Activated T-cell treated with anti-CD3 and anti-CD28 coated beads, Interleukin-2, amount 50 U/mL, for 48 hours (primary cell): Measurements from ENCODE around the gene DMBT1.
"Not testable (repeated sequence)": the region's sequence is repeated elsewhere in the genome, so short reads cannot be mapped to it uniquely, and the experiment has no call there.

Experiments
- DNase-seq, 2 experiments: peaks; one replicate each; pipeline ENCODE4 v3.0.0-alpha.2; 2020

The DMBT1 gene

DNA sequence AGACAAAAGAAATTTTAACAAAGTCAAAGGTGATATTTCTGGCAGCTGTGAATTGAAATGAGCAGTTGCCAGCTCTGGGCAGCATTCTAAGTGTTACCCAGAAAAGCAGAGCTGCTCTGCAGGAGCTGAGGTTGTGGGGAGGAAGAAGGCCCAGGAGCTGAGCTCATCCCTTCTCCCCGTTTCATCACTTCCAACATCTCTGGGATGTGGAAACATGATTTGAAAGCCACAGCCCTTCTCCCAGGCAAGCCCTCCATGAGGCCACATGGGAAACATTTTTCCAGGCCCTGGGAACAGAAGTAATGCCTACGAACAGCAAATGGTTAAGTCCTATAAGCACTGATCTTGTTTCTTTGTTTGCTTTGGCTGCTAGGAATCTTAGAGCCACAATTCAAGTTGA, 10.9 kb upstream of the DMBT1 start:
- DNase-seq, result no peak

DNA sequence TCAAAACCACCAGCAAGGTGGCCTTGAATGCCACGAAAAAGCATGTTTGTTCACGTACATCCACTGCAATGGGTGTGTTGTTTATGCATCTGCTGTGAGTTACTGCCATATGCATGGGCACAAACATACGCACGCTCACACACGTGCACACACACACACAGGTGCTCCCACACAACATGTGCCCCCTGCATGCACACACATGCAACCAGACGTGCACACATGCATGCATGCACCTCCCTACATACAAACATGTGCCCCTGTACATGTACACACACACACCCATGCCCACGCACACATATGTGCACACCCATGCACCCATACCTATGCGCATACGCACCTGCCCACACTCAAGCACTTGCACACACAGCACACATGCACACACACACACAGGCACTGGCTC, 10.1 kb upstream of the DMBT1 start:
- no peak for DNase-seq

DNA sequence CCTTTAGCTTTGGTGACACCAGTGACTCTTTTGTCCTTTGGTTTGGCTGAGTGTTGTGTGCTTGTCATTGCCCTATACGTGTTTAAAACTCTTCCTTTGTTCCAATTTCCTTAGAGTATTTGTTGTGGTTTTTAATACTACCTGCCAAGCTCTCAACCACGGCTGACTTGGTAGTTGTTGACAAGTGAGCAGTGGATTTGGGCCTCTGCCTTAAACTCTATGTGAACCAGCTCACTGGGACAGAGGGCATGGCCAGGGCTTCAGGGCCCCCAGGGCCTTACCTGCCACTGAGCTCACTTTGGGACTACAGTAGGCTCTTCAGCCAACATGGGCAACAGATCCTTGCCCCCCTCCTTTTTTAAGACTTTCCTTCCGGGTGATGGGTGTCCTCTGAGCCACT, 9.6 kb upstream of the DMBT1 start:
- no peak for DNase-seq

DNA sequence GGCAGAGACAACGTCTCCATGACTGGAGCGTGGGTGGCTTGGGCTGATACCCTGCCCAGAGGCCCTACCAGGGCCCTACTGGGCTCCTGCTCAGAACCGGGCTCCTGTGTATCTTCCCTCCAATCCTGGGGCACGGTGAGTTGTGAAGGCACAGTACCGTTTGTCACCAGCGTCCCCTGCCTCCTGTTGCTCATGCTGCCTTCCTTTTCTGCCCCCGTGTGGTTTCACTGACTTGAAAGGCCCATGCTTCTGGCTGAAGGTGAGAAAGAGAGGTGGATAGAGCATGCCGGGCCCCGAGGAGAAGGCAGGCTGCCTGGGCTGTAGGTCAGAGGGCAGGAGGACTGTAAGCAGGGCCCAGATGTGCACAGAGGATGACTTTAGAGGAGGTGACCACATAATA, 9.1 kb upstream of the DMBT1 start:
- DNase-seq, result peak; percentile 51 to 66

DNA sequence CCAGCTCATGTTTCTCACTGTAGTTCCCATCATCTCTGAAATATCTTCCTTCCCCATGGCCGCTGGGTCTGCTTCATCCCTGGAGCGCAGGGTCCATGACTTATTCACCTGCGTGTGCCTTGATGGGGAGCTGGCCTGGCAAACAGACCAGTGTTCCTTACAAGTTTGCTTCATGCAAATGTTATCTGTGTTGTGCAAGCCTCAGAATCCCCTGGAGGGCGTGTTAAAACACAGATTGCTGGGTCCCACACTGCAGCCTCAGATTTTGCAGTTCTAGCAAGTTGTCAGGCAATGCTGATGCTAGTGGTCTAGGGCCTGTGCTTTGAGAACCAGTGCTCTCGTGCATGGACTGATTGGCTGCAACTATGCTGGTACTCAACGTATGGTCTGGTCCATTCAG, 7.2 kb upstream of the DMBT1 start:
- no peak for DNase-seq

DNA sequence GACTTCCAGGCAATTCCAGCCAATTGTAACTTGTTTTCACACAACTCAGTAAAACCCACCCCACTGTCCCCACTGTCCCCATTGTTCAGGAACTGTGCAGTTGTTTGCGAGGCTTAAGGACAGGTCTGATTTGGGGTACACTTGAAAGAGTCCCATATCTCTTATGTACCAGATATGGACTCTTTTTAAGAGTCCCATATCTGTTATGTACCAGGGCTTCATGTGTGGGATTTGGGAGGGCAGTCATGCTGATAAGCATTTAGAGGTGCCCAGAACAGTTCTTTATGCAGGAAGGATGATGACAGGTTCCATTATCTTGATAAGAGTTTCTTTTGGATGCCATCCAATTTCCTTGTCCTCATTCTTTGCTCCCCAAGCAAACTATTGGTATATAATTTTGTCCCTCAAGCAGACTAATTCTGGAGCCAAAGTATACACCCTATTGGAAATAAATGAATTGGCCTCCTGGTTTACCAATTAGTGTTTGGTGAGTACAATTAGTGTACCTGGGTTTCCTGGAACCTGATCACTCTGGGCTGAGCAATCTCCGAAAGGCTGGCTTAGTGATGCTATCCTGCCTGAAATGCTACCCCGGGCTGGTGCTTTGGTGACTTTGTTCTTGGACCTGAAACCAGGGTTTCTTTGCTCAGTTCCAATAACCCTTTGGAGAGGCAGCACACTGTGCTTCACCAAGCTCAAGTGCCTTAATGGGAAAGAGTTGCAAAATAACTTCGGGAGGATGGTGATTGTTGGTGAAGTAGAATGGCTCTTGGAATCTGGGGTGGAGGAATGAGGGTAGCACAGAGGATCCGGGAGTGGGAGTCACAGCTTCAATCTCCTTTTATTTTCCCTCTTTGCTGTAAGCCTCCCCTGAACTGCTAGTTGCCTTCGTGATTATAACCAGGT, 6.2 kb upstream of the DMBT1 start:
- DNase-seq, result no peak

DNA sequence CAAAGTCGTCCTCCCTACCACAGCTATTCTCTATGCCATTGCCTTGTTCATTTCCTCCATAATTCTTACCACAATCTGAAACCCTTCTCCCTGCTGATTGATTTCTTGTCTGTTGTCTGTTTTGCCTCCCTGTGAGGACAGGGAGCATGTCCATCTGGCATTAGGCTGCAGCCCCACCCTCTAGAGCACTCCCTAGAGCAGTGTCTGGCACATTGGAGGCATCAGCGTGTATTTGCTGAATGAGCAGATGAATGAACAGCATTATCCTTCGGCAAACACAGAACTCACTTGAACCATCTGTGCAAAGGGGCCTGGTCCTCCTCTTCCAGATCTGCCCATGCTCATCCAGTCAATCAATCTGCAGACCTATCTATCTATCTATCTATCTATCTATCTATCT, 5.1 kb upstream of the DMBT1 start:
- no peak for DNase-seq

DNA sequence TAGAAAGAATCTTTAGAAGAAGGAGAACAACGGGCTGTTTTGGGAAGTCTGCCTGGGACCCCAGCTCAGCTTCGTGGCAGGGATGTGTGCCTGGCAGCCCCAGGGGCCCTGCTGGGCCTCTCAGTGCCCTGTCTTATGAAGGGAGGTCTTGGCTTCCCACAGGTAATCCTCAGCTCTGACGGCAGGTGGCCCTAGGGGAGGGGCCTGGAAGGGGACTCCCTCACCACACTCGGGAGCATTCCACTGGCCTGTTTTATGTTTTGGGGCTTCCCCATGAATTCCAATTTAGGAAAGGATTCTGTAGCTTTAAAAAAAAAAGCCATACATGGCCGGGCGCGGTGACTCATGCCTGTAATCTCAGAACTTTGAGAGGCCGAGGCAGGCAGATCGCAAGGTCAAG, 3.0 kb upstream of the DMBT1 start:
- DNase-seq, result no peak

DNA sequence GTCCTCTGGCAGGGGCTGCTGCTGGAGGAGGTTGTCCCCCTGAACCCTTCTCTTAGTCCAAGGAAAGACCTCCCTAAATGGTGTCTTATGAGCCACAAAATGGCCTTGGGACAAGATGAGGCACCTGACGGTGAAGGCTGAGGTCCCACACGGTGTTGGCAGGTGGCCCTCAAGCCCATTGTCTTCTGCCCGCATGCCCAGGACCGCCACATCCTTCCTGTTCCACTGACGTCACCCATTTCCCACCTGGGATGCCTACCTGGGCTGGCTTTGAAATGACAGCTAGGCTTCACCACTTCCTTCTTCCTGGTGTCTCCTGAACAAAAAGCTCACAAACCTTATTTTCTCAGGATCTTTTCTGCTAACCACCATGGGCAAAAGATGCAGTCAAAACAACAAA, 2.1 kb upstream of the DMBT1 start:
- DNase-seq, result no peak

DNA sequence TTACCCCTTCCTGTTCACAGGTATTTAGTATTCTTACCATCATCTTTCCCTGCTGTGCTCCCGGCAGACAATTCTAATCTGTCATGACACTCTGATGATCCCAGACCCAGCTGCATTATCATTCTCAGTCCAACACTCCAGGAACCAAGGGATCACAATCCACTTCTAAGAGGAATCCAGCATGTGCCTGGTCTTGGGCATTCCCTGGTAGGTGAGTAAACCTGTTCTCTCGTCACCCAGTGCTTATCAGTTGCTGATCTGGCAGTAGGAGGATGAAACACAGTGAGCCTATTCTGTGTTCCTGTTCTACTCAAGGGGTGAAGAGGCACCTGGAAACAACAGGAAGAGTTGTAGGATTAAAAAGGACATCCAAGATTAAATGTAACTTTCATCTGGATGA, 1.3 kb upstream of the DMBT1 start:
- DNase-seq, result no peak

DNA sequence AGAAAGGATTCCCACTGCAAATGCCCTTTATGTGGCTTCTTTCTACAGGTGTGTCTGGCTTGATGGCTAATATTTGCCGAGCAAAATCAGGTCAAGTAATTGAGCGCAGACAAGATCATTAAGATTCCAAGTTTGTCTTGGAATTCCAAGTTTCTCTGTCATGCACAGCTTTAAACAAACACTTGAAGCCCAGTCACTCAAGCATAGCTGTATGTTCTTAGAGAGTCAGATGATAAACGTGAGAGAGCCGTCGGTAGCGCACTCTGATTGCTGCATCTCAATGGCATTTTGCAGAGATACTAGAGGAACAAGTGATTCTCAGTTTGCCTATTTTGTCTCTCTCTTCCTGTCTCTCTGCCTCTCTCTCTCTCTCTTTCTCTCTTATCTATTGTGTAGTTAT, 658 bp downstream of the DMBT1 start:
- no peak for DNase-seq

DNA sequence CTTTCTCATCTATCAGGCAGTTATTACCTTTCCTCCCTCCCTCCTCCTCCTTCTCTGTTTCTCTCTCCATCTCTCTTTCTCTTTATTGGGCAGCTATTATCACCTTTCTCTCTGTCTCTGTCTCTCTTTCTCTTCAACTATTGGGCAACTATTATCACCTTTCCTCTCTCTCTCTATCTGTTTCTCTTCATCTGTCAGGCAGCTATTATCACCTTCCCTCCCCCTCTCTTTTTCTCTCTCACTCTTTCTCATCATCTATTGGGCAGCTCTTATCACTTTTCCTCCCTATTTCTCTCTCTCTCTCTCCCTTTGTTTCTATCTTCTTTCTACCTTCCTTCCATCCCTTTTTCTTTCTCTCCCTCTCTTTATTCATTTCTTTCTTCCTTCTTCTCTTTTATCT, 1.2 kb downstream of the DMBT1 start:
- no peak for DNase-seq

DNA sequence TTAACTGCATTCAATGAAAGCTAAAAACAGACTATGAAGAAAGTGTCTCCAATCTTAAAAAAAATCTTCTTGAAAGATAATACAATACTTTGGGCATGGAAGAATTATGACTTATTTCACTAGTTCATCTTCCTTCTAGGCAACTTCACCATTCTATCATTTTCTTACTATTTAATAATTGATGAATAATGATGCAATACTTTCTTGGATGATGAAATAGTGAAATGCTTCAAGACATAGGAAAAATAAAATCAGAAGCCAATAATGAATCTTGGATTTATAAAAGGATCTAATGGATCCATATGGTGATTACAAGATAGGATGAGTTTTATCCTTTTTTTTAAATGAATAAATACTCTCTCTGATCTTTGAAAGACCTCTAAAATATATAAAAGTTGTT, 4.4 kb downstream of the DMBT1 start:
- DNase-seq, result no peak

DNA sequence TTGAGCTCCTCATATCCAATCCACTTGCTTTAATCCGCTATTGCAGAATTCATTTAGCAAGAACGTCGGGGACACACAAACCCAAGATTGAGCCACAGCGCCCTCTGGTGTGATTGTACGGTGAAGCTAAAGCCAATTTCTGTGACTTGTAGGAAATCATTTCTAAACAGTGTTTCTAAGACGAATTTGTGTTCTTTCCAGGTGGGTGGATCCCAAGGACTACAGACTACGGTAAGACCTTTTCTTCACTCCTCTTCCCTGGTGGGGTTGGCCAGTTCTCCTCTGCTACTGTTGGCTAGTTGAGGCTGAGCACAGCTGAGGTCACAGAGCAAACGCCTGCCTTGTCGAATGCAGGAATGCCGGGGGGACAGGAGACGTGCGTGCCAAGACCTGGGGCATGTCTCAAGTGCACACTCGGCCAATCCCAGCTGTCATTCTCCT, 5.2 kb downstream of the DMBT1 start:
- DNase-seq, result peak; percentile 82 to 86

DNA sequence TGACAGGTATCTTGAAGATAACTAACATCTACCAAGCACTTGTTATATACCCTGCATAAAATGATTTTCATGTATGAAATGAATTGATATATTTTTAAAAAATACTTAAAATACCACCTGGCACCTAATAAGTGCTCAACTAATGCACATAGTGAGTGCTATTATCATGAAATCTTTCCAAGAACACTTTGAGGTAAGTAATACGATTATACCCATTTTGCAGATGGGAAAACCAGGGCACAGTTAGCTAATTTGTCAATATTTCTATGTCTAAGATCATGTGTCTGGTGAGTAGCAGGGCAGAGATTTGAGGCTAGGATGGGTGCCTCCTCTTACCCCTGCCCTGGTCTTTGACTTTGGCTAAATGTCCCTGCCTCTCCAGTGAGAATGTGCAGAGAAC, 6.1 kb downstream of the DMBT1 start:
- DNase-seq, result no peak

DNA sequence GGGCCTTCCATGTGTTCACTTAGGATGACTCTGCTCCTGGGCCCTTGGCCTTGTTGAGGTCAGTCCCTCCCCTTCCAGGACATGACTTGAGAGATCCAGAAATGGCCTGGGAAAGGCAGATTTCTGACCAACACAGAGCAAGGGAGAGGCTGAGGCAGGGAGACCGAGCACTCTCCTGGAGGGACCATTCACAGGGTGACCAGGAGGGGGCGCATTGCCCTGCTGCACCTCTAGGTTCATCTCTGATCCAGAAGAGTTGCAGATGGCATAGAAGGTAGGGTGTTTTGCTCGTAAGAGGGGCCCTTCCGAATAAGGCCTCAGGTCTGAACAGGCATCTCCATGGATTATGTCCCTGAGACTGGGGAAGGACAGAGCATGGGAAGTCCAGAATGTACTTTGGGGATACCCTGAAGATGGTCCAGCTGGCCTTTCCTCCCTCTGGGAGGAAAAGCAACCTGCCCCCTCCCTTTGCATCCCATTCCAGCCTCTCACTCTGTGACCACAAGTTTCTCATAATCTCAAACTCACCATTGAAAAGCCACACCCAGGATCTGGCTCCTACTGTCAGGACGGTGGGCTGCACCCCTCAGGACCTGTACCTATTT, 6.6 kb downstream of the DMBT1 start:
- DNase-seq, result peak; percentile 39 to 56

DNA sequence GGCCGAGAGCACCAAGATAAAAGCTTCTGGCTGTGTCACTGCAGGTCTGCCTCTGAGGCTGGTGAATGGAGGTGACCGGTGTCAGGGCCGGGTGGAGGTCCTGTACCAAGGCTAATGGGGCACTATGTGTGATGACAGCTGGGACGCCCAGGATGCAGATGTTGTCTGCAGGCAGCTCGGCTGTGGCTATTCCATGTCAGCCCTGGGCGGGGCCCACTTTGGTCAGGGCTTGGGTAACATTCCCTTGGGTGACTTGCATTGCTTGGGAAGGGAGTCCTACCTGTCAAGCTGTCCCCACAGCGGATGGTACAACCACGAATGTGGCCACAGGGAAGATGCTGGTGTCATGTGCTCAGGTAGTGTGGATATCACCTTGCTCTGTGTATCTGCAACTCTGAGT, 8.0 kb downstream of the DMBT1 start:
- DNase-seq, result no peak

DNA sequence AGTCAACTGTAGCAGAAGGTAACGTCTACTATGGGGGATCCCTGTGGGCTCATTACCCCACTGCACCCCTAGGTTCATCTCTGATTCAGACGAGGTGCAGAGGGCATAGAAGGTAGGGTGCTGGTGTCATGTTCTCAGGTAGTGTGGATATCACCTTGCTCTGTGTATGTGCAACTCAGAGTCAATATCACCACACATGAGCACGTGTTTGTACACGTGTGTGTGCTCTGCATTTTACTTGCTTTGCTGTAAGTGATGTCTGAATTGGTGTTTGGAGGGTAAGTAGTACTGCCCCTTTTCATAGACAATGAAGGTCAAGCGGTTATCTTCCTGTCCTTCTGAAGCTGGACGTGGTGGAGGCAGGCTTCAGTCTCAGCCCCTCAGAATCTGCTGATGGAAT, 10.4 kb downstream of the DMBT1 start:
- DNase-seq, result no peak

DNA sequence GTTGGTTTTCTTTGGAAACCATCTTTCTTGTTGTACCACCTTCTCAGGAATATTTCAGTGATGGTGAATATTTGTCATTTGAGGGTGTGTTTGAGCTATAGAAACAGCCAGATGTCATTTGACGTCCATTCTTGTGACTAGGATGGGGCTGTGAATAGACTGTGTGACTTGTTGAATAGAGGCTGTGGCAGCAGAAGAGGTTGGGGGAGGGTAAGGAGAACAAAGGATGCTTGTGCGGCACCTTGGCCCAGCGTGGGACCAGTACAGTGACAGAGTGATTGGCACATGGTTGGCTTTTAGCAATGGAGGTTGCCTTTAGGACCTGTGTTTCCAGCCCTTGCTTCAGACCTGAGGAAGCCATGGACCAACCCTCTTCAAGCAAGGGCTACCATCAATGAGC, 11.3 kb downstream of the DMBT1 start:
- DNase-seq, result no peak

DNA sequence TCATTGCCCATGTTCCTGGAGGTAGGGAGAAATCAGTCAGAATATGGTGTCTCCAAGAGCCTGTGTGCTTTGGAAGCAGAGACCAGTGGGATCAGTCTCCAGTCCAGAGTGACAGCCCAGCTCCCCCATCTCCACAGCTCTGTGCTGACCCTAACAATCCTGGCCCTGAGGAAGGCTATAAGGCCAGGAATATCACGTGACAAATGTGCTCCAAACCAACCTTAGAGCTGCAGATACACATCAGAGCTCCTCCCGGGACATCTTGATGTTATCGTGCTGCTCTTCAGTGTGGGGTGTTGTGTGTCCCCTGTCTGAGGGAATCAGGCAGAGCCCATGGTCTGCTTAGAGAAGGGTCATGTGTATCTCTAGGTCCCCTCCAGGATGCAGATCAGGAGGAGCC, 15.2 kb downstream of the DMBT1 start:
- no peak for DNase-seq

DNA sequence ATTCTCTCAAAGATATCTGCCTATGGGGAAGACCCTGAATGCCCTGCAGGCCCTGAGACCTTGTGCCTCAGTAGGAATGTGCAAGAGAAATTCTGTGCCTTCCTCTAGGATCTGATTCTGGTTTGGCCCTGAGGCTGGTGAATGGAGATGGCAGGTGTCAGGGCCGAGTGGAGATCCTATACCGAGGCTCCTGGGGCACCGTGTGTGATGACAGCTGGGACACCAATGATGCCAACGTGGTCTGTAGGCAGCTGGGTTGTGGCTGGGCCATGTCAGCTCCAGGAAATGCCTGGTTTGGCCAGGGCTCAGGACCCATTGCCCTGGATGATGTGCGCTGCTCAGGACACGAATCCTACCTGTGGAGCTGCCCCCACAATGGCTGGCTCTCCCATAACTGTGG, 15.7 kb downstream of the DMBT1 start:
- no peak for DNase-seq

DNA sequence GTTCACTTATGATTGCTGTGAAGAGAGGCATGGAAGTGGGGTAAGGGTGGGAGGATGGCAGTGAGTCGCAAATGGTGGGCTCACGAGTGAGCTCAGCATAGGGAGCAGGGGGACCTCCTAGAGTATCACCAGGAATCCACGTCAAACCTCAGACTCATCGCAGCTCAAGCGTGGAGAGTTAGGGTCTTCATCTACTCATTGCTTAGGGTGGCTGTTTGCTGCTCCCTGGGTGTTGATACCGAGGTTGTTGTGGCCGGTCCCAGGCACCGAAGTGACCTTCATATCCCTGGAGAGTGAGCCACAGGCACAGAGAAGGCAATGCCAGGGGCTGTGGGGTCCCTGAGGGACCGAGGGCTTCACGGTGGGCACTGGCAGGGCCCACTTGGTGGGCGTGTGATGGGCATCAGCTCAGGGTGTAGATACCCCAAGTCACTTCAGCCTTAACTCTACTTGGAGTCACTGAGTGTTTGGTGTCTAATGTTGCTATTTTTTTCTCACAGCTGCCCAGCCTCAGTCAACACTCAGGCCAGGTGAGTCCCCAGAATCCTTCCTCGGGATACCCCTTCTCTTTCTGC, 16.8 kb downstream of the DMBT1 start:
- no peak for DNase-seq

DNA sequence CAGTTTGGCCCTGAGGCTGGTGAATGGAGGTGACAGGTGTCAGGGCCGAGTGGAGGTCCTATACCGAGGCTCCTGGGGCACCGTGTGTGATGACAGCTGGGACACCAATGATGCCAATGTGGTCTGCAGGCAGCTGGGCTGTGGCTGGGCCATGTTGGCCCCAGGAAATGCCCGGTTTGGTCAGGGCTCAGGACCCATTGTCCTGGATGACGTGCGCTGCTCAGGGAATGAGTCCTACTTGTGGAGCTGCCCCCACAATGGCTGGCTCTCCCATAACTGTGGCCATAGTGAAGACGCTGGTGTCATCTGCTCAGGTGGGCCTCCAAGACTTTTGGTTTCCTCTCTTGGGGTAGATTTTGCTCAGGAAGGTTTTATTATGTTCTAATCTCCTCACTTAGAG, 25.5 kb downstream of the DMBT1 start:
- DNase-seq, result not testable (repeated sequence)

DNA sequence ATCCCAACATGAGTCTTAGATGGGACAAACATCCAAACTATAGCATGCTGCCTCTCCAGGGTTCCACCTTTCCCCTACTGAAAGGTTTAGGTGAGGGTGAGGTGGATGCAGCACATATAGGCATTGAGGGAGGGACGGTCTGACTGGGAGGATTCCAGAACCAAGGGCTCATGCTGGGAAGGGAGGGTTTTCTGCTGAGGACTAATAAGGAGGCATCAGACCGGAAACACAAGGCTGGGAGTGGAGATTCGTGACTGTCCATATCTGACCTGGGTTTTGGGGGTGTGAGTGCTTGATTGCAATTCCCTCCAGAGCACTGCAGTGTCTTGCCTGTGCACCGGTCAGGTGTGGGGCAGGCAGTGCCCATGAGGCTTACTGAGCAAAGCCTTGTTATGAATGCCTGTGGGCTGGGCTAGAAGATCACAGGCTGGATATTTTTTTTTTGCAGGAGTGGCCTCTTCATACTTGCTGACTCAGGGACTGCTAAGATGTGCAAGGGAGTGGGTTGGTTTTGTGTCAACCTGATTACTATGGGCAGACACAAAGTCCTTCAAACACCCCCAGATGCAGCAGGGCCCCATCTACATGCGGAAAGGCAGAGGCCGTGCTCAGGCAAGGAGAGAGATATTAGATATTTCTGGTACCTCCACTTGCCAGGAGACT, 26.7 kb downstream of the DMBT1 start:
- no peak for DNase-seq
